T-helper 1 cell (primary cell): Measurements from ENCODE around the gene KIF26B.

ENCODE experiments used
- DNase-seq, 5 donors: peaks; one replicate each; pipeline ENCODE4 v3.0.0-alpha.2; 2012 to 2020

Gene KIF26B

GRCh38 chr1:245211035-245211749 lies 56.4 kb downstream of the KIF26B start:
- DNase-seq: no peak

GRCh38 chr1:245211761-245212160 lies 57.0 kb downstream of the KIF26B start:
- no peak for DNase-seq

GRCh38 chr1:245212221-245212710 lies 57.5 kb downstream of the KIF26B start:
- no peak for DNase-seq

- no peak for DNase-seq
Measured at GRCh38 chr1:245213066-245213831, 58.5 kb downstream of the KIF26B start.

- no peak for DNase-seq
Measured at GRCh38 chr1:245215071-245215470, 60.3 kb downstream of the KIF26B start.

- no peak for DNase-seq
Measured at GRCh38 chr1:245216366-245217115, 61.8 kb downstream of the KIF26B start.

GRCh38 chr1:245217853-245218608 lies 63.2 kb downstream of the KIF26B start:
- no peak for DNase-seq

GRCh38 chr1:245220381-245220985 lies 65.7 kb downstream of the KIF26B start:
- no peak for DNase-seq

- no peak for DNase-seq
Measured at GRCh38 chr1:245221805-245222204, 67.0 kb downstream of the KIF26B start.

- no peak for DNase-seq
Measured at GRCh38 chr1:245222931-245223595, 68.3 kb downstream of the KIF26B start.

GRCh38 chr1:245225322-245226202 lies 70.8 kb downstream of the KIF26B start:
- DNase-seq: no peak

GRCh38 chr1:245226203-245226499 lies 71.4 kb downstream of the KIF26B start:
- no peak for DNase-seq

GRCh38 chr1:245229051-245229450 lies 74.3 kb downstream of the KIF26B start:
- DNase-seq: no peak

- no peak for DNase-seq
Measured at GRCh38 chr1:245232931-245233330, 78.1 kb downstream of the KIF26B start.

- no peak for DNase-seq
Measured at GRCh38 chr1:245234217-245235081, 79.7 kb downstream of the KIF26B start.

- DNase-seq: no peak
Measured at GRCh38 chr1:245235156-245235555, 80.4 kb downstream of the KIF26B start.

GRCh38 chr1:245240648-245241165 lies 85.9 kb downstream of the KIF26B start:
- DNase-seq: no peak

- no peak for DNase-seq
Measured at GRCh38 chr1:245241526-245242130, 86.8 kb downstream of the KIF26B start.

- DNase-seq: no peak
Measured at GRCh38 chr1:245242989-245243388, 88.2 kb downstream of the KIF26B start.
